HuH-7.5 (cell line): ENCODE data around the gene EHMT1.
"Not testable (repeated sequence)": the region's sequence is repeated elsewhere in the genome, so short reads cannot be mapped to it uniquely, and the experiment has no call there.

Experiments
- DNase-seq: peaks from one replicate; pipeline ENCODE4 v3.0.0; 2011; ENCODE audit warnings: low spot score

EHMT1 gene

DNA sequence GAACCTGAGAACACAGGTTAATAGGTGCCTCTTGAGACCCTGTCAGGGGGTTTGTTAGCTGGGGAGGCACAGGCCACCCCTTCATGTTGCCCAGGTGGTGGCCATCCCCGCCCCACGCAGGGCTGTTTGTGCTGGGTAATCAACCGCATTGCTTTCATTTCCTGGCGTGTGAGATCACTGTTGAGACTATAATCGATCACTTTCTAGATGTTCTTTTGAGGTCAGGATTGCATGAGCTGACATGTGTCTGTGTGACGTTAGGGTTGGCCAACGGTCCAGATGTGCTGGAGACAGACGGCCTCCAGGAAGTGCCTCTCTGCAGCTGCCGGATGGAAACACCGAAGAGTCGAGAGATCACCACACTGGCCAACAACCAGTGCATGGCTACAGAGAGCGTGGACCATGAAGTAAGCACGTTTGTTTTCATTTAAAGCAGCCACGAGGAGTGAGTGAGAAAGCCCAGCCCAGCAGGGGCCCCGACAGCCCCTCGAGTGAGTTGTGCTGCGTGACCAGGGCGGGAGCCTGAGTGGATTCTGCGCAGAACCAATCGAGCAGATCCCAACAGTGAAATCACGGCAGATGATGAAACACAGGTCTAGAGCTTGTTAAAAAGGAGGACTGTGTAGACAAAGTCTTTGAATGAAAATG is 143.7 kb downstream of the EHMT1 start:
- DNase-seq, result no peak

DNA sequence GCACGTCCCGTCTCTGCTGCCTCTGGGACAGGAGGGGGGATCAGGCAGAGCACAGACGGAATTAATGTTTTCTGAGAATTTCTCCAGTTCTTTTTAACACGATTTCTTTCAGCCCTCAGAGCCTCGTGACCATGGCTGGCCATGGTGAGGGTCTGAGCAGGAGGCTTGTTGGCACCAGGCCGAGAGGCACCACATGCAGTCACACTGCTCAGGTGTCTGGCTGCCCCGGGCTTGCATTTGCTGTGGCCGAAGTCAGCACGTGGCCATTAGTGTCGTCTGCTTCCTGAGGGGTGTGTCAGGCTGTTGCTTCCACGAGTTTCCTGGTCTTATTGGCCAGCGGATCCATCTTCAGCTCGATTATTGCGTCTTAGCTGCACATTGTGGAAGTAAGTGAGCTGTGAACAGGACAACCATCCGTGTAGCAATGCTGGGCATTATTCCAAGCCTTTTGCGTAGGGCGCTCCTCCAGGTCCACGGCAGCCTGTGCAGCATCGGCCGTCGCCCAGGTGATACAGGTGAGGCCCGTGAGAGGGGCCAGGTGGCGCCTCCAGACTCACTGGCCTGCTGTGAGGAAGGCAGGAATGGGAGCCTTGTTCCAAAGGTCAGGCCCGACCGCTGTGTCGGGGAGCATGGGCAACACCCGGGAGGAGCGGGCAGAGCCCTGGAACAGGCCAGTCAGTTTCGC is 144.6 kb downstream of the EHMT1 start:
- DNase-seq, result no peak

DNA sequence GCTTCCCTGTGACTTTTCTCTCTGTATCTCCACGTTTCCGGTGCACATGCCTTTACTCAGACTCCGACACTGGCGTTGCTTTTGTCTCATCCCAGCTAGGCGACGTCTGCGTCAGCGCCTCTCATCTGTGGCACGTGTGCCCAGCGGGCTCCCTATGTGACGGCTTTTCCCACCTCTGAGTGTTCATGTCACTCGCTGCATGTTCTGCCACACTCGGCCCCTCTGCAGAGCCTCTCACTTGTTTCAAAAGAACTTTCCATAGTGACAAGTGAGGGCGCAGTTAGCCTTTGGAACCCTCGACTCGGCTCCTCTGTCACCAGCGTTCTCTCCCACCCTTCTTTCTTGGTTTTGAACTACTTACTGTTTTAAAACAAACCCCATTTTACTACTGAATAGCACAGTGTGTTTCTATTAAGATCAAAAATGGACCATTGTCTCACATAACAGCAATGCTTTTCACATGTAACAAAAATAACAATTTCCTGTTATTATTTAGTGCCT is 145.4 kb downstream of the EHMT1 start:
- no peak for DNase-seq

DNA sequence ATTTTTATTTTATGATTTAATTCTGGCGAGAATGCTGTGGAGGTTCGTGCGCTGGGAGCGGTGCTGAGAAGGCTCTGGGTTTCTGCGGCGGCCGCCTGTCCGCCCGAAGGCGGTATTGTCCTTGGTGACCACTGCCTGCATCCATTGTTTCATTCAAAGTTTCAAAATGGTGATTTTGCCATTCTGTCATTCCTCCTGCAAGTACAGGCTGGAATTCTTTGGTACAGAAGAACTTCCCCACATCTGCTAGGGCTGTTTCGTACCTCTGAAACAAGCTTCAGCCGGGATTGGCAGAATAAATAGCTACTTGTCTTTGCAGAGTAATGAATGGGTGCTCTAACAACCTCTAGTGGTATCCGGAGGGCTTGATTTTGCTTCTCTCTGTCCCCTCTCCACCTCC is 146.2 kb downstream of the EHMT1 start:
- no peak for DNase-seq

DNA sequence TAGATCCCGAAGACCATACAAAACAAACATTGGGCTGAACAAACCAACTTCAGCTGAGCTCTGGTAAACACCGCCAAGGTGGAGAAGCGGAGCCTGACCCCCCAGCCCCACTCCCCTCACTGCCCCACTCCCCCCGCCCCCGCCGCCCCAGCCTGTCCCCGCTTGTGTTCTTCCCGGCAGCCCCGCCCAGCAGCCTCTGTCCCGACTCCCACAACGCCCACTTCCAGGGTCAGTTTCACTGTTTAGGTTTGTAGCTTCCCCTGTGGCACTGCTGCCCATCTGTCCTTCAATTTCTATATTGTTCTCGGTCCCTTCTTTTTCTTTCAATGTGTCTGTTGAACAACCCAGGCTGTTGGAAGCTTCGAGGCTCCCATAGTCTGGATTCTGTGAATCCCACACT is 146.7 kb downstream of the EHMT1 start:
- DNase-seq, result no peak

DNA sequence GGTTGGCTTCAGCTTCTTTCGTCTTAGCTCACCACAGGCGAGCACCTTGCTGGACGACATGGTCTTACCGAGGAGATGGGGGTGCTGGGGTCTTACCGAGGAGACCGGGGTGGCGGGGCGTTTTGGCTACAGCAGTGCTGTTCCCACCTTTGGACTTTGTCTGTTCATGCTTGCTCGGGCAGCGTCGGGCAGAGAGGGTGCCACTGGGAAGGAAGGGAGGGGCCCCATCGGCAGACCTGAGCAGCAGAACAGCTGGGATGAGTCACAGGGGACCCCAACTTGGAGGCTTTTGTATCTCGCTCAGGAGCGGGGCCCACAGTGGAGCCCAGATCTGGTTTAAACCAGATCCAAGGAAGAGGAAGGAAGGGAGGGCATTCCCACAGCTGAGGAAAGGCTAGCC is 152.8 kb downstream of the EHMT1 start:
- no peak for DNase-seq

DNA sequence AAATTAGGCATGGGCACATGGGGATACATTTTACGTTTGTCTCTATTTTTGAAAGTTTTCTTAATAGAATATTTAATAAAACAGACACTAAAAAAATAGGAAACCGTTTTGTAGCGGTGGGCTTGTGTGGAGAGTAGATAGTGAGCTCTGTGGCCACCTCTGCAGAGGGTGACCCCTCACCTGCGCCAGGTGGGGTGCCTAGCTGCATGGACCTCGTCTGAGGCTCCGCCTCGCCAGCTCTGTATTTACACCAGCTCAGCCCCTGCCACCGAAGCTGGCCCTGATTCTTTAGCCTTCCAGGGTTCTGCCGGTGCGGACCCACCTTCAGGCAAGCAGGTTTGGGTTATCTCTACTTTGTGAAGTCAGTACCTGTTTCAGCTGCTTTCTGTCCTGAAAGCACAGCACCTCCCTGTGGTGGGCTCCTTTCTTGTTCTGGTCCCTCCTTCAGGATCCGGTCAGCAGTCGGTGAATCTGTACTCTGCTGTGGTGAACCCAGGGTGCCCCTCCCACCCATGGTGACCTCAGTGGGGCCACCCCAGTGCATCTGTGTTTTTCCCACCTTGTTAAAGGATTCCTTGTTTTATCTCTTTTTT is 153.6 kb downstream of the EHMT1 start:
- DNase-seq, result no peak

DNA sequence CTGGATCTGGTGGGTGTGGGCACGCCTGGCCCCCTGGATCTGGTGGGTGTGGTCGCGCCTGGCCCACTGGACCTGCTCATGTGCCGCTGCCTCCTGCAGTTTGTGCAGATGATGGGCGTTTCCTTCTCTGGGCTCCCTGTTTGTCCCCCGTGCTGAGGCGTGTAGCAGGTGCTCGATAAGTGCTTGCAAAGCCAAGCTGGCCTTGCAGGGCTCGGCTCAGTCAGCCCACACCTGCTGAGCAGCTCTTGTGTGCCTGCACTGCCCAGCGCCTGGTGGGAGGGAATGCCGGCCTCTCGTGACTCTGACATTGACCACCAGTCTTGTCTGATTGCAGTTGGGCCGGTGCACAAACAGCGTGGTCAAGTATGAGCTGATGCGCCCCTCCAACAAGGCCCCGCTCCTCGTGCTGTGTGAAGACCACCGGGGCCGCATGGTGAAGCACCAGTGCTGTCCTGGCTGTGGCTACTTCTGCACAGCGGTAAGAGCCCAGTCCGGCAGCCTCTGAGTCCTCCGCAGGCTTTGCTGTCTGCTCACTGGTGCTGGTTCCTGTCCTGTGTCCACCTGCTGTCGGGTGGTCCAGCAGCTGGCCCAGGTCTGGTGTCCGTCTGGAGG is 156.1 kb downstream of the EHMT1 start:
- no peak for DNase-seq

DNA sequence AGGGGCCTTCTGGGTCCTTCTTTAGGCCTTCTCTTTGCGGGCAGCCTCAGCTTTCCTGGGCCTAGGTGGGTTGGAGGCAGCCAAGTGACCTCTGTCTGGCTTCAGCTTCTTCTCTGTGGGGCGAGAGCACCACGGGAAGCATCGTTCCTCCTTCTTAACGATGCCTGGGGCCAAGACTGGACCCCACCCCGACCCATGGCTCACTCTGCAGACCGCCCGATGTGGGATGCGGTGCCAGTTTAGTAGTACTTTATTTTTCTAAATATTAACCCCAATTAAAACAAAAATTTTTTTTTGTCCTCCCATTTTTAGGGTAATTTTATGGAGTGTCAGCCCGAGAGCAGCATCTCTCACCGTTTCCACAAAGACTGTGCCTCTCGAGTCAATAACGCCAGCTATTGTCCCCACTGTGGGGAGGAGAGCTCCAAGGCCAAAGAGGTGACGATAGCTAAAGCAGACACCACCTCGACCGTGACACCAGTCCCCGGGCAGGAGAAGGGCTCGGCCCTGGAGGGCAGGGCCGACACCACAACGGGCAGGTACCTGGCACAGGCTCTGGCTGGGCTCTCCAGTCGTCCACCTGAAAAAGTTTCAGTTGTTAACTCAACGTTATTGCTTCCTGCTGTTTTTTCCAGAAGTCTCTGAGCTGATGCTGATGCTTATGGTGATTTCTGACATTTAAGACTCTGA is 157.6 kb downstream of the EHMT1 start:
- DNase-seq, result no peak

DNA sequence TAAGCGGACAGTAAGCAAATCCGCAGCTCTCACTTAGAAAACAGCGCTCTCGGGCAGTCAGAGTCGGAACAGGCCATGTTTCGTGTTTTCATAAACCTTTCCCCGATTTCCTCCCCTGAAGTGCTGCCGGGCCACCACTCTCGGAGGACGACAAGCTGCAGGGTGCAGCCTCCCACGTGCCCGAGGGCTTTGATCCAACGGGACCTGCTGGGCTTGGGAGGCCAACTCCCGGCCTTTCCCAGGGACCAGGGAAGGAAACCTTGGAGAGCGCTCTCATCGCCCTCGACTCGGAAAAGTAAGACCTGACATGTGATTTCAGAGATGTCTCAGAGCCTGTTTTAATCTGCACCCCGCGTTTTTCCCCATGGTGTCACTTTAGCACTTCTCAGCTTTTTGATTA is 159.0 kb downstream of the EHMT1 start:
- DNase-seq, result no peak

DNA sequence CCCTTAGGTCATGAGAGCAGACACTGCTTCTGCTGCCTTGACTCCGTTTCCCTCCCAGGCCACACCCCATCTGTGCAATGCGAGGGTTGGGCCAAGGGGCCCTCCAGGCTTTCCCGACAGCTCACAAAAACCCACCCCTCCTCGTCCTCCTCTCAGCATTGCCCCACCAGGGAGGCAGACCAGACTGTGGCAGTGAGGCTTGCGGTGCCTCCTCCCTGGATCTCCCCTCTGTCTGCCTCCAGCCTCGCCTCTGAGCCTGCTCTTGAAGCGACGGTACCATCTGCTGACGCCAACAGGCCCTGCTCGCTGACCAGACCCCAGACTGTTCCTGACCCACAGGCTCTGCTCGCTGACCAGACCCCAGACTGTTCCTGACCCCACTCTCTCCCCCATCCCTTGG is 159.5 kb downstream of the EHMT1 start:
- no peak for DNase-seq

DNA sequence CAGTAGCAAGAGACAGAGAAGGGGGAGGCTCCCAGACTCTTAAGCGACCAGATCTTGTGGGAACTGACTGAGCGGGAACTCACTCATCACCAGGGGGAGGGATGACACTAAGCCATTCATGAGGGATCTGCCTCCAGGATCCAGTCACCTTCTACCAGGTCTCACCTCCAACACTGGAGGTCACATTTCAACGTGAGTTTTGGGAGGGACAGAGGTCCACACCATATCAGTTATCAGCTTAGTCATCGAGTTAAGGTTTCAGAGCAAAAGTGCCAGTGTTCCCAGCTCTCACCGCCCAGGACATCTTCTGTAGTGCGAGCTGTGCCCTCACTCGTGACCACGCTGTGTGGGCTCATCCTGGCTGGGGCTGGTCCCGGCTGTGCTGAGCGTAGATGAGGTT is 160.1 kb downstream of the EHMT1 start:
- no peak for DNase-seq

DNA sequence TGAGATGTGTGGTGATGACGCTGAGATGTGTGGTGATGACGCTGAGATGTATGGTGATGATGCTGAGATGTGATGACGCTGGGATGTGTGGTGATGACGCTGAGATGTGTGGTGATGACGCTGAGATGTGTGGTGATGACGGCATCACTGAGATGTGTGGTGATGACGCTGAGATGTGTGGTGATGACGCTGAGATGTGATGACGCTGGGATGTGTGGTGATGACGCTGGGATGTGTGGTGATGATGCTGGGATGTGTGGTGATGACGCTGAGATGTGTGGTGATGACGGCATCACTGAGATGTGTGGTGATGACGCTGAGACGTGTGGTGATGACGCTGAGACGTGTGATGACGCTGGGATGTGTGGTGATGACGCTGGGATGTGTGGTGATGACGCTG is 161.2 kb downstream of the EHMT1 start:
- not testable (repeated sequence) for DNase-seq

DNA sequence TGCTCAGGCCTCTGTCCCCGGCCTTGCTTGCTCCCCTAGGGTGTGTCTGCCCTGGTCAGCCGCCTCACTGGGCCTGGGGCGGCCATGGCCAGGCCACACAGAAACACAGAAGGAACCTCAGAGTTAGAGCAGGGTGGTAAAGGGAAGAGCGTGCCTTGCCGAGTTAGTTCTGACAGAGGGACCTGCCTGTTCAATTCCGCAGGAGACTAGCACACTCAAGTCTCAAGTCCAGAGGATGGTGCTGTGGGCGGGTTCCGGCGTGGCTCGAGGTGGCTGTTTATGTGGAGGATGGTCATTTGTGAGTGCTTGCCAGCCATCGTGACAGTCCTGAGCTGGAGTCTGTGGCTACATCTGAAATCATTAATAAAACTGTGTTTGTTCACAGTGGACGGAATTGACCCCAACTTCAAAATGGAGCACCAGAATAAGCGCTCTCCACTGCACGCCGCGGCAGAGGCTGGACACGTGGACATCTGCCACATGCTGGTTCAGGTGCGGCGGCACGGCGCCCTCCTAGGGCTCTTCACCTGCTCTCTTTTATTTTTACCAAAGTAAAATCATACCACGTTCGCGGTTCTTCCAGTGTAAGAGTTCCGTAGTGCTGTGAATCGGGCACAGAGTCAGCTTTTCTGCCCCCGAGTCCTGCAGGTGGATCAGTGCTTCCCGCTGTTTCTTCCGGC is 163.2 kb downstream of the EHMT1 start:
- DNase-seq, result no peak

DNA sequence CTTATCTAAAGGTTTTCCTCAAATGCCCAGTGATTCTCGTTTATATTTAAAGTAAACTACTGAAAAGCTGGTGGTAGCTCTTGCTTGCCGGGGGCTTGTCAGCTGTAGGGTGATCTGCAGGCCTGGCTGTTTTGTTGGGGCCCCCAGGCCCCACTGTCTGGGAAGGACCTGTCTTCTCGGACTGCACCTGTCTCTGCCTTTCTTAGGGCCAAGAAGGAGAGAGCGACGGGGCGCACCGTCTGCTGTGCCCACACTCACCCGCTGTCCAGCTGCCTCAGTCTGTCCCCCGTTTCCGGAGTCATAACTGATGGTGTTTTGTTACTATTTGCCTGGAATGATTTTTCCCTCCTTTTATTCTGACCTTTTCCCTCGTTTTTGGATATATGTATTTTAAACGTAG is 164.7 kb downstream of the EHMT1 start:
- DNase-seq, result no peak

DNA sequence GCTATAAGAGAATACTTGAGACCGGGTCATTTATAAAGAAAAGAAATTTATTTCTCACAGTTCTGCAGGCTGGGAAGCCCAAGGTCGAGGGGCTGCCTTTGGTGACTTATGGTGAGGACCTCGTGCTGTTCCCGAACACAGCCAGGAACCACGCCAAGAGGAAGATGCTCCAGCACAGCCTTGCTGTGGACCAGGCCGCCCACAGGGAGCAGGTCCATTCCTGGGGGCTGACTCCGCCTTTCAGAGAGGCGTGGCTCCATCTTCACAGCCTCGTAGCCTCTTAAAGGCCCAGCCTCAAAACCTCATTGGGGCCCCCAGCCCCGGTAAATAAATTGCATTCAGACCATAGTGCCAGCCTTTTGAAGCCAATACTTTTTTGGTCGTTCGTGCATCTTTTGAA is 165.2 kb downstream of the EHMT1 start:
- no peak for DNase-seq

DNA sequence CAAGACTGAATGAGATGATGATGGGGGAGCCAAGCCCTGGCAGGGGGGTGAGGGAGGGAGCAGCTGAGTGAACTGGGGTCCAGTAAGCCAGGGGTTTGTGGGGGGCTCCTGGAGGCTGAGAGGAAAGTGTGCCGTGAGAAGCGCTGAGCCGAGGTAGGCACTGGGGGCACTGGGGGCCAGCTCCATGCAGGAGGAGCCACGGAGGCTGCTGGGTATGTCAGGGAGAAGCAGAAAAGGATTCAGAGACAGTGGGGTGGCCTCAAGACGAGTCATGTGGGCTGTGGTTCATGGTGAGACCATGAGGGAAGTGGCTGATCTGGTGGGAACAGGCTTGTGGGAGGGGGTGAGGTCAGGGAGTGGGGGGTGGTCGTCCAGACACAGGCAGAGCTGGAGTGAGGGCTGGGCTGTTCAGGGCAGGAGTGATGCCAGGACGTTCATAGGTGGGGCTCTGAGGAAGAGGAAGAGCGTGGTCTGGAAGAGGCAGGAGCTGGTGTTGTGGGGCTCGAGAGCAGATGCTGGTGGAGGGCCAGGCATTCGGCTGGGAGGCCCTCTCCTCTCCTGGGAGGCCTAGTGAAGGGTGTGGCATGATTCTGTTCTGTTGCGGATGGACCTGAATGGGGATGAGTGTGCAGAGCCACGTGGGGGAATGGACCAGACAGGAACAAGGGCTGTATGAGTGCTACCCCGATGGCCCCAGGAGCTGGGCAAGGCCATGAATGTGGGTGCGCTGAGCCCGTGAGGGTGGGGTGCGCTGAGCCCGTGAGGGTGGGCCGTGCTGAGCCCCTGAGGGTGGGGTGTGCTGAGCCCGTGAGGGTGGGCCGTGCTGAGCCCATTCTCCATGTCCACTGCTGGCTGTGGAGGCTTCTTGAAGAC is 166.1 kb downstream of the EHMT1 start:
- DNase-seq, result no peak

DNA sequence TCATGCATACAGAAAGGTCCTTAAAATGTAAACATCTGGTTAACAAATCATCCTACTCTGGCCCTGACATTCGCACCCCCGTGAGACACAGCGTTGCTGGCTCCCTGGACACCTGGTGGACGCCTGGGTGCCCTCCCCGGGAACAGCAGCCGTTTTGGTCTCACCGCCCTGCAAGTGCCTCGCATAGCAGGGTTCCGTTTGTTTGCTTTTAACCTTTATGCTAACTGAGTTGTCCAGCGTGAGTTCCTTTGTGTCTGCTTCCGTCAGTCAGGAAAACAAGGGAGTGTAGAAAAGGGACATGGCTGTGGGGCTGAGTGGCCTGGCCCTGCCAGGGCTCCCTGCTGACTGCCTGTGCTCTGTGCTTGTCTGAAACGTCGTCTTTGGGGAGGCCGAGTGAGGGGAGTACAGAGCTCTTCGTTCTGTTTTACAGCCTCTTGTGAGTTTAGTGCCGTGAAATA is 166.9 kb downstream of the EHMT1 start:
- peak; percentile 31 for DNase-seq

DNA sequence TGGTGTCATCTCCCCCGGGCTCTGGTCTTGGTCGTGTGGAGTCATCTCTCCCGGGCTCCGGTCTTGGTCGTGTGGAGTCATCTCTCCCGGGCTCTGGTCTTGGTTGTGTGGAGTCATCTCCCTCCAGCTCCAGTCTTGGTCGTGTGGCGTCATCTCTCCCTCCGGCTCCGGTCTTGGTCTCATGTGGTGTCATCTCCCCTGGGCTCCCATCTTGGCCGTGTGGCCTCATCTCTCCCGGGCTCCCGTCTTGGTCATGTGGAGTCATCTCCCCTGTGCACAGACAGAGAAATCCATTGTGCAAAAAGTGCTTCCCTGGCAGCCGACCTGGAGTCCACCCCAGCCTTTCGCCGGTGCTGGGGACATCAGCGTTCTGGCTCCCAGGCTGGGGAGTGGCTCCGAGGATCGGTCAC is 167.7 kb downstream of the EHMT1 start:
- no peak for DNase-seq

DNA sequence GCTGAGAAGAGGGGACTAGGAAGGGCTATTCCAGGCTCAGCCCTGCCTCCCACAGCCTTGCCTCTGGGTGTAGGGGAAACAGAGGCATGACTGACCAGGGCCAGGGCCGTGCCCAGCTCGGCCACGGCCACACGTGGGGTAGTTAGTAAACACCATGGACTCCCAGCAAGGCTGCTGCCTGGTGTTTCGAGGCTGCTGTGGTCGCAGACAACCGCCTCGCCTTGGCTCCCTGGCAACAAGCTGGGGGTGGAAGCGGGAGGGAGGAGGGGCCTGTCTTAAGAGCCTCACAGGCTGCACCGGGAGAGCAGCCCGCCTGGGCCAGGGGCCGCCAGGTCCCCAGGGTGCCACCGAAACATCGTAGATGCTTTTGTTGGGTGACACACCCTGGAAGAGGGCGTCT is 168.6 kb downstream of the EHMT1 start:
- no peak for DNase-seq
